Hepatocyte (in vitro differentiated cells): ENCODE data around the gene CAND1. TPM values are rescaled to one million over a fixed set of nuclear protein-coding genes. Genes with fewer than 3 reads are reported as not detected.

Source experiments
- DNase-seq: peaks from one replicate; pipeline ENCODE4 v3.0.0-alpha.2; 2016; ENCODE audit warnings: low spot score
- H2AFZ ChIP-seq: fragments of 200-600 bp; sonication (generic); 2 replicates; pipeline ENCODE4 v1.6.0; 2016; ENCODE audit warnings: antibody characterized with exemption, mild to moderate bottlenecking
- H3K27ac ChIP-seq: fragments of 200-600 bp; sonication (generic); 2 replicates; pipeline ENCODE4 v1.5.1; 2016; ENCODE audit warnings: mild to moderate bottlenecking
- H3K27me3 ChIP-seq: fragments of 200-600 bp; sonication (generic); 2 replicates; pipeline ENCODE4 v1.6.1; 2016
- H3K36me3 ChIP-seq: fragments of 200-600 bp; sonication (generic); replicated peaks from 2 replicates; pipeline ENCODE4 v1.5.1; 2016; ENCODE audit warnings: low read depth; ENCODE audit not compliant: insufficient read depth
- H3K4me1 ChIP-seq: fragments of 200-600 bp; sonication (generic); 2 replicates; pipeline ENCODE4 v1.5.1; 2016; ENCODE audit warnings: mild to moderate bottlenecking, moderate library complexity; ENCODE audit not compliant: insufficient read depth
- H3K4me2 ChIP-seq: fragments of 200-600 bp; sonication (generic); 2 replicates; pipeline ENCODE4 v1.6.0; 2016
- H3K4me3 ChIP-seq: fragments of 200-600 bp; sonication (generic); 2 replicates; pipeline ENCODE4 v1.5.1; 2016; ENCODE audit warnings: mild to moderate bottlenecking
- H3K79me2 ChIP-seq: fragments of 200-600 bp; sonication (generic); 2 replicates; pipeline ENCODE4 v1.6.0; 2017; ENCODE audit warnings: mild to moderate bottlenecking
- H3K9me2 ChIP-seq: fragments of 200-600 bp; sonication (generic); replicated peaks from 2 replicates; pipeline ENCODE4 v1.6.0; 2017; ENCODE audit warnings: mild to moderate bottlenecking; ENCODE audit not compliant: insufficient read depth
- H3K9me3 ChIP-seq: fragments of 200-600 bp; sonication (generic); 2 replicates; pipeline ENCODE4 v1.5.1; 2016; ENCODE audit warnings: low read depth, mild to moderate bottlenecking
- H4K20me1 ChIP-seq: fragments of 200-600 bp; sonication (generic); 2 replicates; pipeline ENCODE4 v1.6.0; 2016; ENCODE audit warnings: mild to moderate bottlenecking; ENCODE audit not compliant: insufficient read depth, poor library complexity, severe bottlenecking
- CTCF ChIP-seq: fragments of 200-600 bp; sonication (generic); IDR thresholded peaks from 2 replicates; pipeline ENCODE4 v1.5.1; 2016; ENCODE audit warnings: antibody characterized with exemption, mild to moderate bottlenecking; ENCODE audit not compliant: poor library complexity
- EZH2 ChIP-seq: fragments of 200-600 bp; sonication (generic); IDR thresholded peaks from 2 replicates; pipeline ENCODE4 v1.6.1; 2016; ENCODE audit warnings: antibody characterized with exemption, mild to moderate bottlenecking, borderline replicate concordance
- EZH2phosphoT487 ChIP-seq: fragments of 200-600 bp; sonication (generic); IDR thresholded peaks from one replicate; pipeline ENCODE4 v1.6.1; 2018; ENCODE audit warnings: antibody characterized with exemption, mild to moderate bottlenecking, low read depth, moderate library complexity; ENCODE audit not compliant: unreplicated experiment, severe bottlenecking
- WGBS: methylation state at CpG from one replicate; pipeline ENCODE4 v1.1.6; 2016; ENCODE audit warnings: low lambda C conversion rate; ENCODE audit errors: missing lambda C conversion rate; 5-methylcytosine and 5-hydroxymethylcytosine counted together
- polyA plus RNA-seq: library from polyadenylated mRNA; unstranded; fragments of >200 nt; fragmentation: Nextera tagmentation; extraction: Ambion mirVana; gene quantifications from 2 replicates; pipeline ENCODE4 v1.2.1, GENCODE V29; 2016
- total RNA-seq: library from RNA; depleted of rRNA; stranded (reverse); fragments of >200 nt; gene quantifications from 2 replicates; pipeline ENCODE4 v1.2.3, GENCODE V29; 2014

CAND1 gene
- total and polyA plus RNA-seq, 2 experiments from 2014 or later: 113 to 130 TPM

DNA sequence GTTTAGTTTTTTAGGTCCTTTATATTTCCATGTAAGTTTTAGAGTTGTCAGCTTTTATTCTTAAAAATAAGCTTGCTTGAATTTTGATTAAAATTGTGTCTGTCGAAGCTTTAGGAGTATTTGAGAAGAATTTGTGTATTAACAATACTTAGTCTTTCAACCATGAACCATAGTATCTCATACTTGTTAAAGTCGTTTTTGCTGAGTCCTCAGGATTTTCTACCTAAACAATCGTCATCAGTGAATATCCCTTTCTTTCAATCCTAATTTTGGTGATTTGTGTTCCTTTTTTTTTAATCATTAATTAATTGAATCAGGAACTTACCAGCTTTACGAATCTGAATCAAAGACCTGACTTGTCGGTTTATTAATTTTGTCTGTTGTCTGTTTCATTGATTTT is 18.2 kb downstream of the CAND1 start:
- 96% methylated on average over 5 of the region's 5 CpGs for WGBS

DNA sequence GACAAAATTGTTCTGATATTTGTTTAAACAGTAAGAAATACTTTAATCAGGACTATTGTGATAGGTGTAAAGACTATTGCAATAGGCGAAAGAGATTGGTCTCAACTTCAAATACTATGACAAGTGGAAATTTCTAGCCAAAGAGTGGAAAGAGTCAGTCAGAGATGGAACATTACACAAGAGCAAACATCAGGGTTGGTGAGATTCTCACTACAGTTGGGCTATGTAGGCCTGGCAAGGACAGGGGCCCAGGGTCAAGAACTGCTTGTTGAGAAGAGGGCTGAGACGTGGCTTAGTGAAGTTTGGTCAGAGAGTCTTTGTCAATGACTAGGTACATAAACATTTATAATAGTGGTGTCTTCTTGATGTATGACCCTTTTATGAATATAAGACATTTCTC is 19.4 kb downstream of the CAND1 start:
- H3K79me2 ChIP-seq: peaks cover 96% of the 10 kb centered on the region
- 98% methylated on average over 2 of the region's 2 CpGs for WGBS
- TF ChIP-seq EZH2phosphoT487 (no peak), EZH2 (no peak), CTCF (no peak)
- H3K36me3 ChIP-seq: no peaks in the 10 kb centered on the region
- DNase-seq: no peak
- H3K4me2 ChIP-seq: no peak overlapping the region
- peaks cover 59% of the 10 kb centered on the region for H4K20me1 ChIP-seq
- H3K9me3 ChIP-seq: no peaks in the 10 kb centered on the region
- H3K4me1 ChIP-seq: no peaks in the 10 kb centered on the region
- no peak overlapping the region for H3K4me3 ChIP-seq
- no peak overlapping the region for H3K27ac ChIP-seq
- no peaks in the 10 kb centered on the region for H3K9me2 ChIP-seq
- no peak overlapping the region for H2AFZ ChIP-seq
- H3K27me3 ChIP-seq: no peaks in the 10 kb centered on the region

More for the DNA sequence above, 18.2 kb downstream of the CAND1 start:
- H3K9me3 ChIP-seq: no peaks in the 10 kb centered on the region
- no peaks in the 10 kb centered on the region for H3K9me2 ChIP-seq
- peaks cover 49% of the 10 kb centered on the region for H4K20me1 ChIP-seq
- peaks cover 99% of the 10 kb centered on the region for H3K79me2 ChIP-seq
- no peak overlapping the region for H3K27ac ChIP-seq
- no peaks in the 10 kb centered on the region for H3K36me3 ChIP-seq
- H3K27me3 ChIP-seq: no peaks in the 10 kb centered on the region
- no peak overlapping the region for H3K4me2 ChIP-seq
- TF ChIP-seq EZH2phosphoT487 (no peak), CTCF (no peak), EZH2 (no peak)
- DNase-seq: no peak
- no peak overlapping the region for H2AFZ ChIP-seq
- no peak overlapping the region for H3K4me3 ChIP-seq
- H3K4me1 ChIP-seq: no peaks in the 10 kb centered on the region

- no peaks in the 10 kb centered on the region for H3K36me3 ChIP-seq
- H3K4me1 ChIP-seq: no peaks in the 10 kb centered on the region
- peaks cover 55% of the 10 kb centered on the region for H4K20me1 ChIP-seq
- no peak overlapping the region for H2AFZ ChIP-seq
- H3K4me3 ChIP-seq: no peak overlapping the region
- no peaks in the 10 kb centered on the region for H3K27me3 ChIP-seq
- H3K4me2 ChIP-seq: no peak overlapping the region
- no peak overlapping the region for H3K27ac ChIP-seq
- no peak for TF ChIP-seq EZH2
- H3K9me3 ChIP-seq: no peaks in the 10 kb centered on the region
- WGBS: 97% methylated on average over 2 of the region's 2 CpGs
- no peaks in the 10 kb centered on the region for H3K9me2 ChIP-seq
- peaks cover 94% of the 10 kb centered on the region for H3K79me2 ChIP-seq
- DNase-seq: no peak
These were observed 21.2 kb downstream of the CAND1 start for GRCh38 chr12:67290378-67290777.

GRCh38 chr12:67299526-67299925 is 30.4 kb downstream of the CAND1 start:
- peaks cover 4% of the 10 kb centered on the region for H4K20me1 ChIP-seq
- H2AFZ ChIP-seq: no peak overlapping the region
- H3K27ac ChIP-seq: no peak overlapping the region
- WGBS: 75% methylated on average over 2 of the region's 2 CpGs
- no peaks in the 10 kb centered on the region for H3K27me3 ChIP-seq
- no peaks in the 10 kb centered on the region for H3K9me2 ChIP-seq
- H3K36me3 ChIP-seq: peaks cover 6% of the 10 kb centered on the region
- no peaks in the 10 kb centered on the region for H3K9me3 ChIP-seq
- no peak for DNase-seq
- TF ChIP-seq EZH2 (no peak), EZH2phosphoT487 (no peak), CTCF (no peak)
- H3K4me2 ChIP-seq: no peak overlapping the region
- no peak overlapping the region for H3K4me3 ChIP-seq
- H3K4me1 ChIP-seq: no peaks in the 10 kb centered on the region
- peaks cover 41% of the 10 kb centered on the region for H3K79me2 ChIP-seq
